GM12864 (cell line): ENCODE data around the gene SYAP1.
"Not testable (repeated sequence)": the region's sequence is repeated elsewhere in the genome, so short reads cannot be mapped to it uniquely, and the experiment has no call there.

Source experiments
- DNase-seq: peaks from one replicate; pipeline ENCODE4 v3.0.0-alpha.2; 2011; ENCODE audit warnings: low read depth
- H3K4me3 ChIP-seq: 2 replicates; pipeline ENCODE4 v1.5.1; 2011; ENCODE audit warnings: mild to moderate bottlenecking, low read depth, low read length, control low read depth
- CTCF ChIP-seq: IDR thresholded peaks from 2 replicates; pipeline ENCODE4 v1.5.1; 2011; ENCODE audit warnings: low read depth, mild to moderate bottlenecking, moderate library complexity, low read length, control low read depth, inconsistent platforms; ENCODE audit errors: missing control alignments

The SYAP1 gene

GRCh38 chrX:16745659-16746058, 26.2 kb downstream of the SYAP1 start:
- no peak overlapping the region for H3K4me3 ChIP-seq
- DNase-seq = no peak
- TF ChIP-seq CTCF = no peak

- no peak for TF ChIP-seq CTCF
- no peak overlapping the region for H3K4me3 ChIP-seq
- no peak for DNase-seq
These were observed 29.0 kb downstream of the SYAP1 start for GRCh38 chrX:16748425-16748824.

GRCh38 chrX:16750136-16750535, 30.7 kb downstream of the SYAP1 start:
- no peak for DNase-seq
- TF ChIP-seq CTCF = no peak
- H3K4me3 ChIP-seq = no peak overlapping the region

GRCh38 chrX:16754019-16754418, 34.6 kb downstream of the SYAP1 start:
- no peak for DNase-seq
- no peak overlapping the region for H3K4me3 ChIP-seq
- TF ChIP-seq CTCF = no peak

GRCh38 chrX:16756724-16757123, 37.3 kb downstream of the SYAP1 start:
- TF ChIP-seq CTCF = no peak
- DNase-seq = no peak

GRCh38 chrX:16761500-16761899, 42.1 kb downstream of the SYAP1 start:
- not testable (repeated sequence) for DNase-seq, H3K4me3 ChIP-seq

More at GRCh38 chrX:16756724-16757123, 37.3 kb downstream of the SYAP1 start:
- no peak overlapping the region for H3K4me3 ChIP-seq

GRCh38 chrX:16762579-16762978, 43.2 kb downstream of the SYAP1 start:
- no peak for TF ChIP-seq CTCF
- DNase-seq = no peak
- H3K4me3 ChIP-seq = no peak overlapping the region

- no peak for TF ChIP-seq CTCF
- DNase-seq = no peak
- no peak overlapping the region for H3K4me3 ChIP-seq
These were observed 46.2 kb downstream of the SYAP1 start for GRCh38 chrX:16765594-16765993.
